ENCODE data around the gene RAB3IL1.

Gene RAB3IL1

DNA sequence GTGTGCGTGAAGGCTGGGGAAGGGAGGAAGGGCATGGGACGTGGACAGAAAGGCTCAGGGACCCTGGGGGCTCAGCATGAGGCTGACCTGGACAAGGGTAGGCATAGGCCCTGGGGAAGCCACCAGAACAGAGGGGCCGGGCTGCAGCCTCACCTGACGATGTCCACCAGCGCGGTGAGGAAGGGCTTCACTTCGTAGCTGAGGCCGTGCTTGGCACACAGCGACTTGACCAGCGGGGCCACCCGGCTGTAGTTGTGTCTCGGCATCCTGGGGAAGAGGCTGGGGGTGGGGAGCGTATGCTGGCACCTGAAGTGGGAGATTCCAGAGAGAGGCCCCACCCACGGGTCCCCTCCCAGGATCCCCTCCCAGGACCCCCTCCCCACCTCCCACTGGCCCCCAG is 41.7 kb downstream of the RAB3IL1 start:
- H3K4me3 ChIP-seq (replicated peaks; ENCODE audit: insufficient read depth, low read length) = no peak overlapping the region
- H3K27me3 ChIP-seq (ENCODE audit: insufficient read depth, poor library complexity, severe bottlenecking) = peaks cover 9% of the 10 kb centered on the region
- TF ChIP-seq SPI1 (IDR thresholded peaks at IDR 0.05; ENCODE audit: borderline replicate concordance, low read depth) (no peak), POLR2AphosphoS5 (IDR thresholded peaks at IDR 0.05; ENCODE audit: low read depth) (no peak), GABPA (IDR thresholded peaks at IDR 0.05; ENCODE audit: low read depth) (no peak)
- TF ChIP-seq, protein P1, sequence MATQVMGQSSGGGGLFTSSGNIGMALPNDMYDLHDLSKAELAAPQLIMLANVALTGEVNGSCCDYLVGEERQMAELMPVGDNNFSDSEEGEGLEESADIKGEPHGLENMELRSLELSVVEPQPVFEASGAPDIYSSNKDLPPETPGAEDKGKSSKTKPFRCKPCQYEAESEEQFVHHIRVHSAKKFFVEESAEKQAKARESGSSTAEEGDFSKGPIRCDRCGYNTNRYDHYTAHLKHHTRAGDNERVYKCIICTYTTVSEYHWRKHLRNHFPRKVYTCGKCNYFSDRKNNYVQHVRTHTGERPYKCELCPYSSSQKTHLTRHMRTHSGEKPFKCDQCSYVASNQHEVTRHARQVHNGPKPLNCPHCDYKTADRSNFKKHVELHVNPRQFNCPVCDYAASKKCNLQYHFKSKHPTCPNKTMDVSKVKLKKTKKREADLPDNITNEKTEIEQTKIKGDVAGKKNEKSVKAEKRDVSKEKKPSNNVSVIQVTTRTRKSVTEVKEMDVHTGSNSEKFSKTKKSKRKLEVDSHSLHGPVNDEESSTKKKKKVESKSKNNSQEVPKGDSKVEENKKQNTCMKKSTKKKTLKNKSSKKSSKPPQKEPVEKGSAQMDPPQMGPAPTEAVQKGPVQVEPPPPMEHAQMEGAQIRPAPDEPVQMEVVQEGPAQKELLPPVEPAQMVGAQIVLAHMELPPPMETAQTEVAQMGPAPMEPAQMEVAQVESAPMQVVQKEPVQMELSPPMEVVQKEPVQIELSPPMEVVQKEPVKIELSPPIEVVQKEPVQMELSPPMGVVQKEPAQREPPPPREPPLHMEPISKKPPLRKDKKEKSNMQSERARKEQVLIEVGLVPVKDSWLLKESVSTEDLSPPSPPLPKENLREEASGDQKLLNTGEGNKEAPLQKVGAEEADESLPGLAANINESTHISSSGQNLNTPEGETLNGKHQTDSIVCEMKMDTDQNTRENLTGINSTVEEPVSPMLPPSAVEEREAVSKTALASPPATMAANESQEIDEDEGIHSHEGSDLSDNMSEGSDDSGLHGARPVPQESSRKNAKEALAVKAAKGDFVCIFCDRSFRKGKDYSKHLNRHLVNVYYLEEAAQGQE (IDR thresholded peaks at IDR 0.05; ENCODE audit: insufficient replicate concordance, low read depth) = no peak
- TF ChIP-seq, protein P2, sequence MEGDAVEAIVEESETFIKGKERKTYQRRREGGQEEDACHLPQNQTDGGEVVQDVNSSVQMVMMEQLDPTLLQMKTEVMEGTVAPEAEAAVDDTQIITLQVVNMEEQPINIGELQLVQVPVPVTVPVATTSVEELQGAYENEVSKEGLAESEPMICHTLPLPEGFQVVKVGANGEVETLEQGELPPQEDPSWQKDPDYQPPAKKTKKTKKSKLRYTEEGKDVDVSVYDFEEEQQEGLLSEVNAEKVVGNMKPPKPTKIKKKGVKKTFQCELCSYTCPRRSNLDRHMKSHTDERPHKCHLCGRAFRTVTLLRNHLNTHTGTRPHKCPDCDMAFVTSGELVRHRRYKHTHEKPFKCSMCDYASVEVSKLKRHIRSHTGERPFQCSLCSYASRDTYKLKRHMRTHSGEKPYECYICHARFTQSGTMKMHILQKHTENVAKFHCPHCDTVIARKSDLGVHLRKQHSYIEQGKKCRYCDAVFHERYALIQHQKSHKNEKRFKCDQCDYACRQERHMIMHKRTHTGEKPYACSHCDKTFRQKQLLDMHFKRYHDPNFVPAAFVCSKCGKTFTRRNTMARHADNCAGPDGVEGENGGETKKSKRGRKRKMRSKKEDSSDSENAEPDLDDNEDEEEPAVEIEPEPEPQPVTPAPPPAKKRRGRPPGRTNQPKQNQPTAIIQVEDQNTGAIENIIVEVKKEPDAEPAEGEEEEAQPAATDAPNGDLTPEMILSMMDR (IDR thresholded peaks at IDR 0.05; ENCODE audit: insufficient read depth, low read length) = no peak
- H3K27ac ChIP-seq (replicated peaks) = no peak overlapping the region
- DNase-seq (ENCODE audit: low read depth in 1 of 2, low spot score in 1 of 2) = no peak

DNA sequence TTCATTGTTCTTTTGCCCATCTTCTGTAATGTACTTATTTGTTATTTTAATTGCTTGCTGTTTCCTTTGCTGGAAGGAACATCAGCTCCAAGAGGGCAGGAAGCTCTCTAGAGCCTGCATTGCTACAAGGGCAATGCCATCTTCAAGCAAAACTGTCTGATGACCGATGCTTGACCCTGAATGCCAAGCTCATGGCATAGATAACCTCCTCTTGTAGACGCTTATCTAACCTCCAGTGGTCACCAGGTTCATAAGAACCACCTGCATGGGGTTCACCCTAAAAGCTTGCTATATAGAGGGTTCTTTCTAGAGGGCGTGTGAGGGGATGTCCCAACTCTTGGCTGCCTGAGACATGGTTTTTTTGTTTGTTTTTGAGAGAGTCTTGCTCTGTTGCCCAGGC is 42.5 kb downstream of the RAB3IL1 start:
- no peak for DNase-seq (ENCODE audit: low read depth in 1 of 2, low spot score in 1 of 2)
- Histone ChIP-seq H3K4me3 (replicated peaks; ENCODE audit: insufficient read depth, low read length) (no peak overlapping the region), H3K27ac (replicated peaks) (no peak overlapping the region), H3K27me3 (ENCODE audit: insufficient read depth, poor library complexity, severe bottlenecking) (peaks cover 9% of the 10 kb centered on the region)
- TF ChIP-seq SPI1 (IDR thresholded peaks at IDR 0.05; ENCODE audit: borderline replicate concordance, low read depth) (no peak), GABPA (IDR thresholded peaks at IDR 0.05; ENCODE audit: low read depth) (no peak), POLR2AphosphoS5 (IDR thresholded peaks at IDR 0.05; ENCODE audit: low read depth) (no peak)
- TF ChIP-seq, protein P2 (IDR thresholded peaks at IDR 0.05; ENCODE audit: insufficient read depth, low read length) = no peak
- TF ChIP-seq, protein P1 (IDR thresholded peaks at IDR 0.05; ENCODE audit: insufficient replicate concordance, low read depth) = no peak

DNA sequence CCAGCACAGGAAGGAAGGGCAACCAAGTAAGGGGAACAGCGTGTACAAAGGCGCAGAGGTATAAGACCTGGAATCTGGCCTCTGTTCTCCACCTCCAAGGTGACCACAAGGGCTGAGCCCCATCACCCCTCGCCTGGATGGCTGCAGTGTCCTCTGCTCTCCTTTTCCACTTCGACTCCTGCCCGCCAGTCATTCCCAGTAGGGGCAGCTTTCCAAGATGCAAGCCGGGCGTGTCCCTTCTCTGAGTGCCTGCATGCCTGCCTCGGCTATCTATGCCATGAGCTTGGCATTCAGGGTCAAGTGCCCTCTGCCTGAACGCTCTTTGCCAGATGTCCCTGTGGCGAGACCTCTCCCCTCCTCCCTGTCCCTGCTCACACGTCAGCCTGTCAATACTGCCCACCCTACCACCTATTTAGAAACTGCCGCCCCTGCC is 43.0 kb downstream of the RAB3IL1 start:
- H3K27me3 ChIP-seq (ENCODE audit: insufficient read depth, poor library complexity, severe bottlenecking) = peaks cover 9% of the 10 kb centered on the region
- no peak overlapping the region for H3K4me3 ChIP-seq (replicated peaks; ENCODE audit: insufficient read depth, low read length)
- TF ChIP-seq, protein P2 (IDR thresholded peaks at IDR 0.05; ENCODE audit: insufficient read depth, low read length) = no peak
- TF ChIP-seq SPI1 (IDR thresholded peaks at IDR 0.05; ENCODE audit: borderline replicate concordance, low read depth) (no peak), GABPA (IDR thresholded peaks at IDR 0.05; ENCODE audit: low read depth) (no peak), POLR2AphosphoS5 (IDR thresholded peaks at IDR 0.05; ENCODE audit: low read depth) (no peak)
- TF ChIP-seq, protein P1 (IDR thresholded peaks at IDR 0.05; ENCODE audit: insufficient replicate concordance, low read depth) = no peak
- DNase-seq (ENCODE audit: low read depth in 1 of 2, low spot score in 1 of 2) = no peak
- no peak overlapping the region for H3K27ac ChIP-seq (replicated peaks)

All from HL-60 (cell line).